Esophagus muscularis mucosa (tissue), 4 donors: Measurements from ENCODE around the gene TRIM61. TPM values are rescaled to one million over a fixed set of nuclear protein-coding genes. Genes with fewer than 3 reads are reported as not detected.
"Not testable (repeated sequence)": the region's sequence is repeated elsewhere in the genome, so short reads cannot be mapped to it uniquely, and the experiment has no call there.

Experiments used
- DNase-seq: peaks from one replicate; pipeline ENCODE4 v3.0.0-alpha.2; 2017; ENCODE audit errors: extremely low spot score
- H3K27ac ChIP-seq, 4 donors: fragments of 200-600 bp; sonication (generic); replicated peaks in 1 of 4; 1 replicate in 3 of 4; 2 replicates in 1 of 4; pipeline ENCODE4 v1.5.1; 2016 to 2019; ENCODE audit warnings: mild to moderate bottlenecking in 1 of 4
- H3K27me3 ChIP-seq, 4 donors: fragments of 200-600 bp; sonication (generic); one replicate each; pipeline versions ENCODE4 v1.5.1 to v1.6.0; 2016 to 2019
- H3K36me3 ChIP-seq, 4 donors: fragments of 200-600 bp; sonication (generic); one replicate each; pipeline ENCODE4 v1.5.1; 2016 to 2019
- H3K4me1 ChIP-seq, 4 donors: fragments of 200-600 bp; sonication (generic); one replicate each; pipeline ENCODE4 v1.5.1; 2016 to 2019
- H3K4me3 ChIP-seq, 4 donors: fragments of 200-600 bp; sonication (generic); 1 replicate in 2 of 4; 2 replicates in 2 of 4; pipeline ENCODE4 v1.5.1; 2016 to 2019; ENCODE audit warnings: mild to moderate bottlenecking in 4 of 4, moderate library complexity in 1 of 4
- H3K9me3 ChIP-seq, 4 donors: fragments of 200-600 bp; sonication (generic); 1 replicate in 3 of 4; 2 replicates in 1 of 4; pipeline ENCODE4 v1.5.1; 2016 to 2019
- EP300 ChIP-seq: sonication (generic); formaldehyde crosslinking; IDR thresholded peaks from one replicate; pipeline ENCODE4 v1.6.1; 2017; ENCODE audit warnings: antibody characterized with exemption
- POLR2A ChIP-seq: fragments of 450-650 bp; IDR thresholded peaks from one replicate; pipeline ENCODE4 v1.6.1; 2017; ENCODE audit warnings: antibody characterized with exemption, moderate library complexity, mild to moderate bottlenecking, low read depth
- POLR2AphosphoS5 ChIP-seq, 2 donors: sonication (generic); formaldehyde crosslinking; IDR thresholded peaks; one replicate each; pipeline ENCODE4 v1.6.1; 2017; ENCODE audit warnings: antibody characterized with exemption in 2 of 2
- WGBS: methylation state at CpG from one replicate; pipeline ENCODE4 v1.1.5; 2018; 5-methylcytosine and 5-hydroxymethylcytosine counted together
- intact Hi-C: fragments of 100-400 bp; cut with DNase I; formaldehyde crosslinking; loops from one replicate; pipeline ENCODE4 v1.15.1; 2023
- total RNA-seq, 4 donors: library from RNA; depleted of rRNA; stranded (reverse); fragments of >200 nt; gene quantifications; one replicate each; pipeline versions ENCODE4 v1.1.0 to v1.2.1, GENCODE V29; 2016
- TF ChIP-seq, protein P1 (sequence below), 3 experiments: fragments of 200-600 bp in 2 of 3; fragments of 450-650 bp in 1 of 3; sonication (generic) in 2 of 3; IDR thresholded peaks; one replicate each; pipeline ENCODE4 v1.5.1; 2017 to 2019; ENCODE audit warnings: antibody characterized with exemption in 3 of 3, mild to moderate bottlenecking in 2 of 3, moderate library complexity in 1 of 3

Gene TRIM61
- total RNA-seq, 4 donors from 2014 or later = 0.33 to 1.2 (median 0.46) TPM; not detected in 1

DNA sequence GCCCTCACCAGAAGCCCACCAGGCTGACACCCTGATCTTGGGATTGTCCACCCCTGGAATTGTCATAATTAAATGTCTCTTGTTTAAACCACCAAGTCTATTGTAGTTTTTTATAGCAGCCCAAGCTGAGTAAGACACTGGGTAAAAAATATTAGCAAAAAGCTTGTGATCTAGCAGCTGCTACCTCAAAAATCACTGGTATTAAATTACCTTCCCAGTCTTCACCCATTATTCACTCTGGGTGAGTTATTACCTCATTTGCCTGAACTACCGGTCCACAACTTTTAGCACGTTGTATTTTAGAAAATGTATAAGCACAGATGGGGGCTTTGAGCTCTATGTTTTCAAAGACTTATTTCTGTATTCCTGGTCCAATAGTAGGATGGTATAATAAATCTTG is 12.0 kb upstream of the TRIM61 start:
- peak; percentile 29 for DNase-seq
- Histone ChIP-seq H3K4me1 (no peaks in the 10 kb centered on the region), H3K4me3 (no peak overlapping the region), H3K9me3 (peaks cover 0 to 3% (median 0%) of the 10 kb centered on the region in 4 donors), H3K27me3 (no peaks in the 10 kb centered on the region), H3K27ac (no peak overlapping the region), H3K36me3 (no peaks in the 10 kb centered on the region)
- WGBS = 73% methylated on average over 2 of the region's 2 CpGs
- no peak for TF ChIP-seq EP300
- TF ChIP-seq, protein P1, sequence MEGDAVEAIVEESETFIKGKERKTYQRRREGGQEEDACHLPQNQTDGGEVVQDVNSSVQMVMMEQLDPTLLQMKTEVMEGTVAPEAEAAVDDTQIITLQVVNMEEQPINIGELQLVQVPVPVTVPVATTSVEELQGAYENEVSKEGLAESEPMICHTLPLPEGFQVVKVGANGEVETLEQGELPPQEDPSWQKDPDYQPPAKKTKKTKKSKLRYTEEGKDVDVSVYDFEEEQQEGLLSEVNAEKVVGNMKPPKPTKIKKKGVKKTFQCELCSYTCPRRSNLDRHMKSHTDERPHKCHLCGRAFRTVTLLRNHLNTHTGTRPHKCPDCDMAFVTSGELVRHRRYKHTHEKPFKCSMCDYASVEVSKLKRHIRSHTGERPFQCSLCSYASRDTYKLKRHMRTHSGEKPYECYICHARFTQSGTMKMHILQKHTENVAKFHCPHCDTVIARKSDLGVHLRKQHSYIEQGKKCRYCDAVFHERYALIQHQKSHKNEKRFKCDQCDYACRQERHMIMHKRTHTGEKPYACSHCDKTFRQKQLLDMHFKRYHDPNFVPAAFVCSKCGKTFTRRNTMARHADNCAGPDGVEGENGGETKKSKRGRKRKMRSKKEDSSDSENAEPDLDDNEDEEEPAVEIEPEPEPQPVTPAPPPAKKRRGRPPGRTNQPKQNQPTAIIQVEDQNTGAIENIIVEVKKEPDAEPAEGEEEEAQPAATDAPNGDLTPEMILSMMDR (IDR thresholded peaks at IDR 0.05) = no peak
- TF ChIP-seq POLR2AphosphoS5 (IDR thresholded peaks at IDR 0.05) = no peak
- TF ChIP-seq POLR2A = no peak
- intact Hi-C loops = no loop called here

DNA sequence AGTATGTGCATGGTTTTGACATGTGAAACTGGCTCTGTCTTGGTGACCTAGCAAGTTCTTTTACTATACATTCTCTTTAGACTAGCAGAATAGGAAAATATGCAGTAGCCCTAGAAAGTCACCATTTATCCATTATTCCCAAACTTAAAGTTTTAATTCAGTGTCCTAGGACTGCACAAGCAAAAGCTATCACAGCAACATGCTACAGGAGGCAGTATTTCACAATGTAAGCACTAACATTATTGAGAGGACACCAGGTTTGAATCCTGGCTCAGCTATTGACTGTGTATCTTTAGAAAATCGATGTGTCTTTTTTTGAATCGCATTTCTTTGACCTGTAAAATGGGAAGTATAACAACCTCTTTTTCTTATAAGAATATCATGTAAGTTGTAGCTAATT is 5.5 kb downstream of the TRIM61 start:
- H3K4me1 ChIP-seq, H3K27me3 ChIP-seq, H3K9me3 ChIP-seq, intact Hi-C loops, H3K27ac ChIP-seq, H3K4me3 ChIP-seq: not testable (repeated sequence)
- peak; percentile 5 for DNase-seq
- WGBS = 100% methylated on average over 2 of the region's 2 CpGs
- H3K36me3 ChIP-seq = peaks cover 0 to 11% (median 0%) of the 10 kb centered on the region in 4 donors

- TF ChIP-seq POLR2A (no peak), POLR2AphosphoS5 (IDR thresholded peaks at IDR 0.05) (no peak), EP300 (no peak)
- TF ChIP-seq, protein P1 (IDR thresholded peaks at IDR 0.05) = no peak
- H3K4me3 ChIP-seq = no peak overlapping the region
- no peaks in the 10 kb centered on the region for H3K9me3 ChIP-seq
- H3K36me3 ChIP-seq = no peaks in the 10 kb centered on the region
- DNase-seq = no peak
- no peaks in the 10 kb centered on the region for H3K27me3 ChIP-seq
- H3K4me1 ChIP-seq = peaks cover 0 to 19% (median 14%) of the 10 kb centered on the region in 4 donors
- intact Hi-C loops = no loop called here
- H3K27ac ChIP-seq = no peak overlapping the region
- 97% methylated on average over 2 of the region's 2 CpGs for WGBS
Measured at GRCh38 chr4:164959896-164960295, 17.6 kb downstream of the TRIM61 start.

GRCh38 chr4:164959421-164959820 is 18.0 kb downstream of the TRIM61 start:
- DNase-seq, H3K27ac ChIP-seq, intact Hi-C loops, H3K9me3 ChIP-seq, H3K4me3 ChIP-seq, H3K27me3 ChIP-seq, H3K36me3 ChIP-seq: not testable (repeated sequence)
- peaks cover 0 to 19% (median 14%) of the 10 kb centered on the region in 4 donors for H3K4me1 ChIP-seq
- WGBS = 45% methylated on average over 2 of the region's 3 CpGs

GRCh38 chr4:164956766-164957643 is 20.5 kb downstream of the TRIM61 start:
- no peaks in the 10 kb centered on the region for H3K9me3 ChIP-seq
- H3K4me1 ChIP-seq = peaks cover 0 to 19% (median 14%) of the 10 kb centered on the region in 4 donors
- peak overlapping the region in 2 of 4 donors; percentile 24 to 57 for H3K27ac ChIP-seq
- 9% methylated on average over 17 of the region's 46 CpGs for WGBS
- H3K27me3 ChIP-seq = peaks cover 0 to 4% (median 0%) of the 10 kb centered on the region in 4 donors
- TF ChIP-seq POLR2AphosphoS5 (IDR thresholded peaks at IDR 0.05) (peak; percentile 40 to 84), EP300 (no peak), POLR2A (no peak)
- TF ChIP-seq, protein P1 (IDR thresholded peaks at IDR 0.05) = no peak
- intact Hi-C loops = no loop called here
- H3K4me3 ChIP-seq = peak overlapping the region; percentile 64 to 85 (median 68)
- no peak for DNase-seq
- no peaks in the 10 kb centered on the region for H3K36me3 ChIP-seq
